ENCODE results near the gene ADCY3. TPM values are rescaled to one million over a fixed set of nuclear protein-coding genes. Genes with fewer than 3 reads are reported as not detected.

The ADCY3 gene
- 28.9 and 35.2 TPM in 2 replicates for total RNA-seq

GRCh38 chr2:24920098-24920808 is at the start of gene ADCY3:
Gene ADCY3, minus strand, starts transcription at chr2:24920237. Its CDS starts 1,250 bp downstream, at chr2:24918987.

GRCh38 chr2:24792874-24793760 is 126.9 kb downstream of the ADCY3 start, which contains the start of the genes CENPO and PTRHD1:
Gene CENPO, plus strand, starts transcription at chr2:24793425. Its CDS starts 495 bp downstream, at chr2:24793920.
Gene PTRHD1, minus strand, starts transcription at chr2:24793391. Its CDS starts 14 bp downstream, at chr2:24793377.

Other genes with a start within 250 kb of the ADCY3 start
- gene PTRHD1, start 126.8 kb downstream of the ADCY3 start, total RNA-seq, result 24.0 and 29.8 TPM in 2 replicates
- 9.5 and 15.7 TPM in 2 replicates for gene CENPO, start 126.8 kb downstream of the ADCY3 start, total RNA-seq
- gene DNAJC27, start 51.7 kb upstream of the ADCY3 start, total RNA-seq, result 1.3 and 2.3 TPM in 2 replicates
- gene EFR3B, start 121.8 kb upstream of the ADCY3 start, total RNA-seq, result 0.23 and 0.28 TPM in 2 replicates
- 0.85 and 0.88 TPM in 2 replicates for gene POMC, start 248.3 kb upstream of the ADCY3 start, total RNA-seq